IMR-90 (cell line): Measurements from ENCODE around the gene CACNA1F. TPM values are rescaled to one million over a fixed set of nuclear protein-coding genes. Genes with fewer than 3 reads are reported as not detected.

Experiments used
- ATAC-seq: fragments of 200-7000 bp; cut with Tn5 transposase; 2 replicates; pipeline ENCODE4 v1.9.1; 2020; ENCODE audit warnings: low read depth, mild to moderate bottlenecking, moderate library complexity
- BruUV-seq: library from RNA; stranded (reverse); fragments of 400-500 nt; replicated peaks from 2 replicates; lab custom pipeline; 2021; lab: Mats Ljungman, UMichigan
- CTCF ChIA-PET: fragments of 300-600 bp; formaldehyde crosslinking; extraction: SDS; loops from one replicate; lab custom pipeline; 2021; ENCODE audit warnings: antibody characterized with exemption; lab: Yijun Ruan, JAX
- POLR2A ChIA-PET: fragments of 300-600 bp; sonication (Branson Sonifier 250); formaldehyde crosslinking; loops from one replicate; lab custom pipeline; 2022; ENCODE audit warnings: antibody characterized with exemption; ENCODE audit not compliant: unreplicated experiment; lab: Charles Lee
- DNase-seq: peaks from one replicate; pipeline ENCODE4 v3.0.0; 2013
- H2AFZ ChIP-seq: replicated peaks from 2 replicates; pipeline ENCODE3; 2013; ENCODE audit warnings: low read length, mild to moderate bottlenecking; ENCODE audit not compliant: poor library complexity
- H2AK5ac ChIP-seq: 2 replicates; pipeline ENCODE4 v1.6.1; 2013; ENCODE audit warnings: low read depth, low read length, inconsistent platforms
- H2AK9ac ChIP-seq: replicated peaks from 2 replicates; pipeline ENCODE3; 2013; ENCODE audit warnings: mild to moderate bottlenecking, low read depth, low read length, moderate library complexity; ENCODE audit not compliant: poor library complexity
- H2BK120ac ChIP-seq: 2 replicates; pipeline ENCODE4 v1.6.1; 2013; ENCODE audit warnings: low read depth, low read length, inconsistent platforms
- H2BK15ac ChIP-seq: 3 replicates; pipeline ENCODE4 v1.6.1; 2013; ENCODE audit warnings: low read depth, low read length, inconsistent platforms
- H2BK20ac ChIP-seq: 2 replicates; pipeline ENCODE4 v1.6.1; 2013; ENCODE audit warnings: low read depth, mild to moderate bottlenecking, inconsistent platforms, low read length, moderate library complexity
- H2BK5ac ChIP-seq: 2 replicates; pipeline ENCODE4 v1.6.1; 2013; ENCODE audit warnings: mild to moderate bottlenecking, low read depth, low read length, inconsistent platforms; ENCODE audit not compliant: poor library complexity, severe bottlenecking
- H3K14ac ChIP-seq: replicated peaks from 2 replicates; pipeline ENCODE4 v1.6.1; 2013; ENCODE audit warnings: low read depth, low read length, inconsistent platforms
- H3K18ac ChIP-seq: 2 replicates; pipeline ENCODE4 v1.6.1; 2013; ENCODE audit warnings: low read depth, low read length, control low read depth
- H3K23ac ChIP-seq: 2 replicates; pipeline ENCODE4 v1.6.1; 2013; ENCODE audit warnings: low read depth, low read length, inconsistent platforms
- H3K27ac ChIP-seq: 2 replicates; pipeline ENCODE4 v1.5.1; 2013; ENCODE audit warnings: mild to moderate bottlenecking, control low read depth, low read length; ENCODE audit not compliant: insufficient read depth
- H3K27me3 ChIP-seq: 2 replicates; pipeline ENCODE4 v1.6.1; 2013; ENCODE audit warnings: low read length; ENCODE audit not compliant: control insufficient read depth, insufficient read depth
- H3K36me3 ChIP-seq: 2 replicates; pipeline ENCODE4 v1.6.1; 2013; ENCODE audit warnings: low read length, mixed read lengths; ENCODE audit not compliant: control insufficient read depth, insufficient read depth
- H3K4ac ChIP-seq: 2 replicates; pipeline ENCODE4 v1.6.1; 2013; ENCODE audit warnings: low read depth, low read length, inconsistent platforms
- H3K4me1 ChIP-seq: 2 replicates; pipeline ENCODE4 v1.6.1; 2013; ENCODE audit warnings: low read length, mixed read lengths; ENCODE audit not compliant: control insufficient read depth, insufficient read depth
- H3K4me2 ChIP-seq: 2 replicates; pipeline ENCODE4 v1.6.1; 2013; ENCODE audit warnings: low read depth, mild to moderate bottlenecking, control low read depth, low read length, moderate library complexity
- H3K4me3 ChIP-seq: 2 replicates; pipeline ENCODE4 v1.5.1; 2013; ENCODE audit warnings: low read depth, mild to moderate bottlenecking, control low read depth, low read length, moderate library complexity; ENCODE audit not compliant: insufficient read depth
- H3K56ac ChIP-seq: 2 replicates; pipeline ENCODE4 v1.6.1; 2013; ENCODE audit warnings: low read length, inconsistent platforms; ENCODE audit not compliant: insufficient read depth; ENCODE audit errors: extremely low read depth
- H3K79me1 ChIP-seq, 2 experiments: 2 replicates each; pipeline ENCODE4 v1.6.1; 2013; ENCODE audit warnings: low read length in 2 of 2, inconsistent platforms in 1 of 2, low read depth in 1 of 2
- H3K9ac ChIP-seq: 2 replicates; pipeline ENCODE4 v1.6.1; 2013; ENCODE audit warnings: low read depth, low read length, control low read depth
- H3K9me1 ChIP-seq: 2 replicates; pipeline ENCODE4 v1.6.1; 2013; ENCODE audit warnings: low read length, inconsistent platforms; ENCODE audit not compliant: insufficient read depth
- H3K9me3 ChIP-seq: 2 replicates; pipeline ENCODE4 v1.6.1; 2013; ENCODE audit warnings: low read length; ENCODE audit not compliant: control insufficient read depth, insufficient read depth
- H4K20me1 ChIP-seq: 2 replicates; pipeline ENCODE4 v1.6.1; 2013; ENCODE audit warnings: low read length, inconsistent platforms; ENCODE audit not compliant: insufficient read depth
- H4K5ac ChIP-seq: 2 replicates; pipeline ENCODE4 v1.6.1; 2013; ENCODE audit warnings: mild to moderate bottlenecking, low read depth, low read length, control low read depth
- H4K8ac ChIP-seq, 2 experiments: 2 replicates each; pipeline ENCODE4 v1.6.1; 2013; ENCODE audit warnings: low read depth in 2 of 2, low read length in 2 of 2, control low read depth in 1 of 2, inconsistent platforms in 1 of 2
- H4K91ac ChIP-seq: 2 replicates; pipeline ENCODE4 v1.6.1; 2013; ENCODE audit warnings: low read depth, low read length, inconsistent platforms; ENCODE audit not compliant: insufficient read depth
- BHLHE40 ChIP-seq: fragments of 150-350 bp; IDR thresholded peaks from 2 replicates; pipeline ENCODE4 v1.6.1; 2016; ENCODE audit warnings: mild to moderate bottlenecking, low read depth, low read length
- MAZ ChIP-seq: IDR thresholded peaks from 2 replicates; pipeline ENCODE4 v1.6.1; 2012; ENCODE audit warnings: low read depth, mild to moderate bottlenecking, low read length, improper control_type of control experiment, moderate library complexity, borderline replicate concordance
- MXI1 ChIP-seq: IDR thresholded peaks from 2 replicates; pipeline ENCODE4 v1.6.1; 2012; ENCODE audit warnings: low read depth, mild to moderate bottlenecking, low read length, moderate library complexity, borderline replicate concordance
- NFE2L2 ChIP-seq: fragments of 150-350 bp; IDR thresholded peaks from 2 replicates; pipeline ENCODE4 v1.6.1; 2016; ENCODE audit warnings: low read depth, mild to moderate bottlenecking, low read length
- RAD21 ChIP-seq: IDR thresholded peaks from 2 replicates; pipeline ENCODE4 v1.6.1; 2012; ENCODE audit warnings: low read length, improper control_type of control experiment
- RCOR1 ChIP-seq: IDR thresholded peaks from 2 replicates; pipeline ENCODE4 v1.6.1; 2012; ENCODE audit warnings: mild to moderate bottlenecking, low read length, improper control_type of control experiment; ENCODE audit not compliant: insufficient replicate concordance
- RFX5 ChIP-seq: IDR thresholded peaks from 2 replicates; pipeline ENCODE4 v1.8.0; 2012; ENCODE audit warnings: low read depth, mild to moderate bottlenecking, low read length, moderate library complexity
- WGBS, 2 experiments: methylation state at CpG; one replicate each; pipeline versions ENCODE4 v1.1.5 to v1.1.7; 2013; ENCODE audit warnings: missing lambda C conversion rate in 2 of 2; ENCODE audit not compliant: insufficient read length in 1 of 2; ENCODE audit errors: extremely low coverage in 2 of 2; 5-methylcytosine and 5-hydroxymethylcytosine counted together
- dilution Hi-C: fragments of 300-500 bp; cut with HindIII; formaldehyde crosslinking; loops from one replicate; pipeline ENCODE4 v1.14.3; 2018; ENCODE audit warnings: low sequenced_read_pairs; ENCODE audit not compliant: unreplicated experiment
- in situ Hi-C: fragments of 300-500 bp; cut with MboI; formaldehyde crosslinking; loops from 3 replicates; pipeline ENCODE4 v1.14.3; 2019; ENCODE audit warnings: low sequenced_read_pairs, inconsistent platforms, mixed read lengths
- intact Hi-C: fragments of 100-400 bp; cut with micrococcal nuclease; formaldehyde crosslinking; loops from 2 replicates; pipeline ENCODE4 v1.10.0; 2022
- polyA plus RNA-seq, 3 experiments: library from polyadenylated mRNA; depleted of rRNA; stranded (reverse); fragments of >200 nt; gene quantifications; 2 replicates each; pipeline ENCODE4 v1.2.3, GENCODE V29; 2012; ENCODE audit warnings: low replicate concordance in 1 of 3
- total RNA-seq: library from RNA; depleted of rRNA; stranded (reverse); fragments of >200 nt; gene quantifications from 2 replicates; pipeline ENCODE4 v1.2.3, GENCODE V29; 2012
- TF ChIP-seq, protein P1 (sequence below): fragments of 150-350 bp; IDR thresholded peaks from 2 replicates; pipeline ENCODE4 v1.6.1; 2016; ENCODE audit warnings: low read depth, mild to moderate bottlenecking, low read length, moderate library complexity, borderline replicate concordance

CACNA1F gene
- total and polyA plus RNA-seq, 2 of the 4 experiments (the other 2 are of a cell fraction): not detected

DNA sequence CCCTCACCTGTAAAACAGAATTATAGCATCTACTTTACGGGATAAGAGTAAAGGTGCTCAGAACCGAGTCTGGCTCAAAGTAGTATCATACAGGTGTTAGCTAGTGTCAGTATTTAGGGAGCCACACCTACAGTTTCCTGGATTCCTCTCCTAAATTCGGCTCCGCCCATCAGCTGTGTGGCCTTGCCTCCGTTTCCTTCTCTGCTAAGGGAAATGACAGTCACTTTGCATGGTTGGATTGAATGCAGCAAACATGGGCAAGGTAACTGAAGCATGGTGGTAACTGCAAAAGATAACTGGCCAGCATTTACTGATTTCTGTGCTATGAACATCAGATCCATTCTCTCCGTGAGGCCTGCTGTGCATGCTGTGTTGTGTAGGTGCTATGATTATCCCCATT is 39.3 kb upstream of the CACNA1F start:
- WGBS, 2 experiments: no CpG with 5 or more reads among the region's 6 CpGs
- no peak overlapping the region for H2BK20ac ChIP-seq
- no peak overlapping the region for H3K56ac ChIP-seq
- no peaks in the 10 kb centered on the region for H3K27me3 ChIP-seq
- no TSS peak for BruUV-seq
- H2BK5ac ChIP-seq: no peak overlapping the region
- no peak overlapping the region for H2AK9ac ChIP-seq
- H4K8ac ChIP-seq: no peak overlapping the region
- H3K27ac ChIP-seq: no peak overlapping the region
- H2AK5ac ChIP-seq: no peak overlapping the region
- H4K91ac ChIP-seq: no peak overlapping the region
- no peak for TF ChIP-seq BHLHE40
- no peak for TF ChIP-seq MXI1
- no peak for TF ChIP-seq RFX5
- TF ChIP-seq MAZ: no peak
- TF ChIP-seq RCOR1: no peak
- TF ChIP-seq NFE2L2: no peak
- TF ChIP-seq, protein P1, sequence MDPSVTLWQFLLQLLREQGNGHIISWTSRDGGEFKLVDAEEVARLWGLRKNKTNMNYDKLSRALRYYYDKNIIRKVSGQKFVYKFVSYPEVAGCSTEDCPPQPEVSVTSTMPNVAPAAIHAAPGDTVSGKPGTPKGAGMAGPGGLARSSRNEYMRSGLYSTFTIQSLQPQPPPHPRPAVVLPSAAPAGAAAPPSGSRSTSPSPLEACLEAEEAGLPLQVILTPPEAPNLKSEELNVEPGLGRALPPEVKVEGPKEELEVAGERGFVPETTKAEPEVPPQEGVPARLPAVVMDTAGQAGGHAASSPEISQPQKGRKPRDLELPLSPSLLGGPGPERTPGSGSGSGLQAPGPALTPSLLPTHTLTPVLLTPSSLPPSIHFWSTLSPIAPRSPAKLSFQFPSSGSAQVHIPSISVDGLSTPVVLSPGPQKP: no peak
- no peak for TF ChIP-seq RAD21
- ChIA-PET POLR2A (no interaction called here), CTCF (no interaction called here)
- H3K36me3 ChIP-seq: peaks cover 2% of the 10 kb centered on the region; the same call in 1 of the 2 replicates
- DNase-seq (no peak), ATAC-seq (no peak)
- peaks cover 30 to 36% of the 10 kb centered on the region in 2 experiments for H3K79me1 ChIP-seq
- H2BK15ac ChIP-seq: no peak overlapping the region
- intact Hi-C loops (no loop called here), in situ Hi-C loops (no loop called here), dilution Hi-C loops (no loop called here)
- H3K9me3 ChIP-seq: no peaks in the 10 kb centered on the region
- no peak overlapping the region for H3K18ac ChIP-seq
- H3K4ac ChIP-seq: no peak overlapping the region
- H2AFZ ChIP-seq: no peak overlapping the region
- H3K9ac ChIP-seq: no peak overlapping the region
- no peak overlapping the region for H3K14ac ChIP-seq
- no peak overlapping the region for H3K4me2 ChIP-seq
- H3K4me1 ChIP-seq: 0 out of 2 replicates have a peak, but pooled peaks cover 2% of the 10 kb centered on the region
- H2BK120ac ChIP-seq: no peak overlapping the region
- H3K9me1 ChIP-seq: peaks cover 4% of the 10 kb centered on the region; the same call in 1 of the 2 replicates
- no peak overlapping the region for H3K23ac ChIP-seq
- H4K20me1 ChIP-seq: peaks cover 8% of the 10 kb centered on the region; the same call in 1 of the 2 replicates
- H3K4me3 ChIP-seq: no peak overlapping the region
- no peak overlapping the region for H4K5ac ChIP-seq
